GDM1 (cell line): ENCODE data around the gene SLC25A33.
A peak's percentile ranks its signal among the peaks of the same experiment; 100 is the strongest.
"Not testable (repeated sequence)": the region's sequence is repeated elsewhere in the genome, so short reads cannot be mapped to it uniquely, and the experiment has no call there.

Source experiments
- DNase-seq: peaks from one replicate; lab custom pipeline; 2025; lab: John Stamatoyannopoulos, UW

SLC25A33 gene

GRCh38 chr1:9625030-9625429 is 85.8 kb downstream of the SLC25A33 start:
- not testable (repeated sequence) for DNase-seq

DNA sequence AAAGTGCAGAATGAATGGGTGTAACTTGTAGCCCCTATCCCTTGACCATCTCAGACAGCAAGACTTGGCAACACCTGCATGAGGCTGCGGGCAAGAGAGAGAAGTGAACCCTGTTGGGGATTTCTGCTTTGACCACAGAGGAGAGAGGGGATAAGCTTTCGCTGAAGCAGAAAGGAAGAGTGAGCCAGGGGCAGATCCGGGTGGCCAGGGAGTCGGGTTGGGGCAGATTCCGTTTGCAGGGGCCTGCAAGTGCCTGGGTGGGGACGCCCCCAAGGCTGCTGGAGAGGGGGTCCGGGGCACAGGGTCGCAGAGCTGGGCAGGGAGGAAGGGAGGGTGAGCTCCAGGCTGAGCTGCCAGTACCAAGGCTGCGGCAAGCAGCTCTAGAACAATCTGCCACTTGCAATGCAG is 86.9 kb downstream of the SLC25A33 start:
- DNase-seq: no peak

GRCh38 chr1:9628541-9629444 is 89.5 kb downstream of the SLC25A33 start:
- no peak for DNase-seq

DNA sequence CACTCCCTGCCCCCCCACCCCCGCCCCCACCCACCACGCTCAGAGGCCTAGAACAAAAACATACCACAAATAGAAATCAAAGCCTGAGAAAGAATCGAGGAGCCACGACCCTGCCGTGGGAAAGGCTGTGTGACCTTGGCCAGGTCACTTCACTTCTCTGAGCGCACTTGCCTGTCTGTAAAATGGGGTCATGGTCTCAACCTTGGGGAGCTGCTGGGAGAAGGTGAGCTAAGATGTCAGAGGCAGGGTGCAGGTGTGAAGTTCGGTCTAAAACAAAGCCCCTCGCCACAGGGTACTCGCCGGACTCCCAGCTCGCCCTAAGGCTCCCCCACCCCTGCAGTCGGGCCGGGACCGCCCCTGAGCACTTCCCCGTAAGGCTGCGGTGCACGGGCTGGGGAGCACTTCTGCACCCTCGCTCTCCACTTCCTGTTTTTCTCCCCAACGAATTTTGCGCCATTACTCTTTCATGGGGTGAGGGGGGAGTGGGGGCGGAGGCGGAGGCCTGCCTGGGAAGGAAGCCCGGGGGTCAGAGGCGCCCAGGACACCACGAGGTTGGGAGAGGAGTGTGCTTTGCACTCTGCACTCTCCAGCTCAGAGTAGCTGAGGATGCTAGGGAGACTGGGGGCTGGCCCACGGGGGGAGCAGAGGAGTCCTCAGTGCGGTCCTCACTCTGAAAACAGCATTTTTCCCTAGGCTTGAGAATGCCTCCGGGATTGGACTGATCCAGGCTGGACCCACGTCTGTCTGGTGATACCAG is 90.4 kb downstream of the SLC25A33 start:
- DNase-seq: peak; percentile 78

GRCh38 chr1:9630331-9631111 is 91.3 kb downstream of the SLC25A33 start:
- no peak for DNase-seq

GRCh38 chr1:9631613-9632012 is 92.3 kb downstream of the SLC25A33 start:
- no peak for DNase-seq

- no peak for DNase-seq
Measured at GRCh38 chr1:9633493-9633892, 94.2 kb downstream of the SLC25A33 start.

- DNase-seq: no peak
Measured at GRCh38 chr1:9634582-9634981, 95.3 kb downstream of the SLC25A33 start.
